ENCODE data around the gene USP17L5.
"Not testable (repeated sequence)": the region's sequence is repeated elsewhere in the genome, so short reads cannot be mapped to it uniquely, and the experiment has no call there.

Gene USP17L5

GRCh38 chr4:9384126-9384525, 44.9 kb downstream of the USP17L5 start:
- no peak overlapping the region for H2BK15ac ChIP-seq (ENCODE audit: low read length)
- H3K23ac ChIP-seq (ENCODE audit: low read depth, low read length, poor library complexity) = no peak overlapping the region
- no peak overlapping the region for H3K4me2 ChIP-seq (ENCODE audit: insufficient read depth, low read length, poor library complexity, severe bottlenecking)
- no peak overlapping the region for H2AFZ ChIP-seq (ENCODE audit: low read length)
- no CpG with 5 or more reads among the region's 1 CpG for WGBS, 2 donors (ENCODE audit: extremely low coverage in 2 of 2, insufficient read length in 2 of 2, insufficient replicate concordance in 1 of 2)
- no peak overlapping the region for H2BK12ac ChIP-seq (ENCODE audit: low read length)
- H3K14ac ChIP-seq (ENCODE audit: low read length) = no peak overlapping the region
- H3K27ac ChIP-seq (replicated peaks; ENCODE audit: low read length) = no peak overlapping the region
- H3K27me3 ChIP-seq (ENCODE audit: control insufficient read depth in 3 of 3, insufficient read depth in 3 of 3, low read depth in 1 of 3, low read length in 3 of 3) = no peaks in the 10 kb centered on the region
- no peak overlapping the region for H2AK5ac ChIP-seq (ENCODE audit: low read depth, low read length)
- no peak overlapping the region for H3K4me3 ChIP-seq (ENCODE audit: low read length in 2 of 2)
- H3K4ac ChIP-seq (ENCODE audit: low read length) = no peak overlapping the region
- no peaks in the 10 kb centered on the region for H3K36me3 ChIP-seq (replicated peaks in 1 of 2; ENCODE audit: control insufficient read depth in 2 of 2, insufficient read depth in 2 of 2, low read length in 2 of 2)
- no peaks in the 10 kb centered on the region for H3K9me3 ChIP-seq (replicated peaks in 1 of 2; ENCODE audit: control insufficient read depth in 2 of 2, insufficient read depth in 1 of 2, low read depth in 1 of 2, low read length in 2 of 2)
- H3K9ac ChIP-seq (ENCODE audit: low read depth, low read length, poor library complexity) = no peak overlapping the region
- no peak overlapping the region for H2BK5ac ChIP-seq (ENCODE audit: low read length)
- no peak overlapping the region for H4K91ac ChIP-seq (ENCODE audit: low read depth, low read length, poor library complexity)
- H2BK120ac ChIP-seq (ENCODE audit: low read depth, low read length) = no peak overlapping the region
- no peaks in the 10 kb centered on the region for H3K4me1 ChIP-seq (ENCODE audit: control insufficient read depth in 2 of 2, insufficient read depth in 1 of 2, low read depth in 1 of 2, low read length in 2 of 2)
- H3K79me1 ChIP-seq (ENCODE audit: low read depth, low read length) = no peaks in the 10 kb centered on the region
- no peak for DNase-seq (ENCODE audit: low spot score)
- no peak overlapping the region for H4K8ac ChIP-seq (ENCODE audit: low read depth, low read length)
- H3K18ac ChIP-seq (ENCODE audit: low read length) = no peak overlapping the region

DNA sequence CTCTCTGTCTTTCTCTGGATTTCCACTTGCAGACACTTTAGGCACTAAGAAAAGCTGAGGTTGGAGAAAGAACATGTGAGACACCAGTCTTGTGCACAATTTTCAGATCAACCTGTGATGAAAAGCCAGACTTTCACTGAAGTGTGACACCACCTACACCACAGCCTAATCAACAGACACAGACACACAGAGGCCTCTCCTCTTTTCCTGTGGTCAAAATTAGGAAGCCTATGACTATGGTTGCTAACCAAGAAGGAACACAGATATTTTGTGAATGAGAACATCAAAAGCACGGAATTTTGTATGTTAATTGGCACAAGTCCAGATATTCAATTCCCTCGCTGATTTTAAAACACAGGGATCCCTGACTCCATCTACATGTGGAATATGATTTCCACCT, 49.8 kb downstream of the USP17L5 start:
- no CpG with 5 or more reads among the region's 2 CpGs for WGBS, 2 donors (ENCODE audit: extremely low coverage in 2 of 2, insufficient read length in 2 of 2, insufficient replicate concordance in 1 of 2)
- H2BK120ac ChIP-seq (ENCODE audit: low read depth, low read length); H3K4me2 ChIP-seq (ENCODE audit: insufficient read depth, low read length, poor library complexity, severe bottlenecking); H4K8ac ChIP-seq (ENCODE audit: low read depth, low read length); H4K91ac ChIP-seq (ENCODE audit: low read depth, low read length, poor library complexity); H3K27ac ChIP-seq (replicated peaks; ENCODE audit: low read length); H3K79me1 ChIP-seq (ENCODE audit: low read depth, low read length); H3K23ac ChIP-seq (ENCODE audit: low read depth, low read length, poor library complexity); H3K4me3 ChIP-seq (ENCODE audit: low read length in 2 of 2); H3K9ac ChIP-seq (ENCODE audit: low read depth, low read length, poor library complexity); H2BK12ac ChIP-seq (ENCODE audit: low read length); H3K4me1 ChIP-seq (ENCODE audit: control insufficient read depth in 2 of 2, insufficient read depth in 1 of 2, low read depth in 1 of 2, low read length in 2 of 2); H3K14ac ChIP-seq (ENCODE audit: low read length); H3K36me3 ChIP-seq (replicated peaks in 1 of 2; ENCODE audit: control insufficient read depth in 2 of 2, insufficient read depth in 2 of 2, low read length in 2 of 2); H2AK5ac ChIP-seq (ENCODE audit: low read depth, low read length); H3K9me3 ChIP-seq (replicated peaks in 1 of 2; ENCODE audit: control insufficient read depth in 2 of 2, insufficient read depth in 1 of 2, low read depth in 1 of 2, low read length in 2 of 2); H3K27me3 ChIP-seq (ENCODE audit: control insufficient read depth in 3 of 3, insufficient read depth in 3 of 3, low read depth in 1 of 3, low read length in 3 of 3); H3K4ac ChIP-seq (ENCODE audit: low read length); DNase-seq (ENCODE audit: low spot score); H2BK5ac ChIP-seq (ENCODE audit: low read length); H2AFZ ChIP-seq (ENCODE audit: low read length); H2BK15ac ChIP-seq (ENCODE audit: low read length); H3K18ac ChIP-seq (ENCODE audit: low read length): not testable (repeated sequence)

Measured in neuronal stem cell (in vitro differentiated cells).